ENCODE measurements around the gene NLRP3.

GRCh38 chr1:247415423-247416361 is at the start of gene NLRP3:
- TF ChIP-seq CTCF (conservative IDR thresholded peaks at IDR 0.05; ENCODE audit: low read depth in 2 of 2) (no peak), POLR2AphosphoS5 (IDR thresholded peaks at IDR 0.05; ENCODE audit: low read depth) (no peak), REST (IDR thresholded peaks at IDR 0.05; ENCODE audit: unreplicated experiment) (no peak), JUNB (IDR thresholded peaks at IDR 0.05; ENCODE audit: unreplicated experiment) (no peak), EZH2 (IDR thresholded peaks at IDR 0.05; ENCODE audit: low read depth, unreplicated experiment) (no peak), CREB1 (CRISPR knock-in tag; IDR thresholded peaks at IDR 0.05; ENCODE audit: low read depth) (no peak), ZNF114 (CRISPR knock-in tag; IDR thresholded peaks at IDR 0.05) (no peak), NANOG (IDR thresholded peaks at IDR 0.05; ENCODE audit: borderline replicate concordance) (no peak), ZNF331 (CRISPR knock-in tag; IDR thresholded peaks at IDR 0.05; ENCODE audit: low read depth) (no peak), EZH2phosphoT487 (IDR thresholded peaks at IDR 0.05; ENCODE audit: unreplicated experiment) (no peak), ETS1 (IDR thresholded peaks at IDR 0.05) (no peak), ZNF462 (CRISPR knock-in tag; IDR thresholded peaks at IDR 0.05) (no peak), STAT1 (IDR thresholded peaks at IDR 0.05; ENCODE audit: unreplicated experiment) (no peak)
